ENCODE measurements around the gene MXRA7. TPM values are rescaled to one million over a fixed set of nuclear protein-coding genes. Genes with fewer than 3 reads are reported as not detected.

MXRA7 gene
- 158 and 232 TPM in 2 replicates for total RNA-seq

GRCh38 chr17:76710863-76711611 is at the start of gene MXRA7:
TSS of gene MXRA7 (minus strand) at chr17:76710965. CDS start at chr17:76710946, 19 bp downstream.

GRCh38 chr17:76737676-76738467 is 27.1 kb upstream of the MXRA7 start, which contains the start of gene MFSD11:
TSS of gene MFSD11 (plus strand) at chr17:76738119. CDS start at chr17:76738353, 234 bp downstream.

GRCh38 chr17:76737082-76737675 is 26.4 kb upstream of the MXRA7 start, which contains the start of gene SRSF2:
TSS of gene SRSF2 (minus strand) at chr17:76737331. CDS start at chr17:76737160, 171 bp downstream.

GRCh38 chr17:76726776-76727718 is 16.3 kb upstream of the MXRA7 start, which contains the start of gene METTL23:
TSS of gene METTL23 (plus strand) at chr17:76726839. CDS start at chr17:76729711, 2,872 bp downstream.

GRCh38 chr17:76726231-76726775 is 15.5 kb upstream of the MXRA7 start, which contains the start of gene JMJD6:
TSS of gene JMJD6 (minus strand) at chr17:76726606. CDS start at chr17:76726475, 131 bp downstream.

GRCh38 chr17:76643553-76644148 is 67.1 kb downstream of the MXRA7 start, which contains the start of gene ST6GALNAC1:
TSS of gene ST6GALNAC1 (minus strand) at chr17:76643757. CDS start at chr17:76643638, 119 bp downstream.

Other genes starting within 250 kb of the MXRA7 start
- 0.17 TPM in 1 of 2 replicates, not detected in the other for gene AANAT, start 243.4 kb downstream of the MXRA7 start, total RNA-seq
- gene RHBDF2, start 209.5 kb downstream of the MXRA7 start, total RNA-seq, result 0.58 and 8.4 TPM in 2 replicates
- 46.0 and 123 TPM in 2 replicates for gene CYGB, start 173.3 kb downstream of the MXRA7 start, total RNA-seq
- 10.2 and 14.7 TPM in 2 replicates for gene PRCD, start 170.9 kb downstream of the MXRA7 start, total RNA-seq
- 0.73 and 3.0 TPM in 2 replicates for gene ST6GALNAC2, start 125.1 kb downstream of the MXRA7 start, total RNA-seq
- gene ST6GALNAC1, start 67.2 kb downstream of the MXRA7 start, total RNA-seq, result not detected in 2 replicates
- 20.5 and 22.0 TPM in 2 replicates for gene JMJD6, start 15.6 kb upstream of the MXRA7 start, total RNA-seq
- gene METTL23, start 15.9 kb upstream of the MXRA7 start, total RNA-seq, result 28.1 and 28.7 TPM in 2 replicates
- gene SRSF2, start 26.4 kb upstream of the MXRA7 start, total RNA-seq, result 178 and 194 TPM in 2 replicates
- 33.2 and 36.7 TPM in 2 replicates for gene MFSD11, start 27.2 kb upstream of the MXRA7 start, total RNA-seq
- 0.15 and 0.17 TPM in 2 replicates for gene MGAT5B, start 157.4 kb upstream of the MXRA7 start, total RNA-seq